ENCODE results near the gene TREML2. TPM values are rescaled to one million over a fixed set of nuclear protein-coding genes. Genes with fewer than 3 reads are reported as not detected.

Gene TREML2
- total RNA-seq, 2 donors from 2014 or later = 0.12 TPM; not detected in 1

- Histone ChIP-seq H3K36me3 (no peaks in the 10 kb centered on the region), H3K9me3 (no peaks in the 10 kb centered on the region), H3K4me3 (no peak overlapping the region), H3K4me1 (no peaks in the 10 kb centered on the region), H3K27ac (no peak overlapping the region), H3K27me3 (no peaks in the 10 kb centered on the region)
- no peak for DNase-seq (ENCODE audit: low spot score)
- TF ChIP-seq CTCF (IDR thresholded peaks at IDR 0.05) = no peak
These were observed 21.8 kb downstream of the TREML2 start for GRCh38 chr6:41179163-41179562.

GRCh38 chr6:41177695-41178094 lies 23.3 kb downstream of the TREML2 start:
- TF ChIP-seq CTCF (IDR thresholded peaks at IDR 0.05) = no peak
- Histone ChIP-seq H3K4me1 (no peaks in the 10 kb centered on the region), H3K9me3 (no peaks in the 10 kb centered on the region), H3K27me3 (no peaks in the 10 kb centered on the region), H3K4me3 (no peak overlapping the region), H3K36me3 (no peaks in the 10 kb centered on the region), H3K27ac (no peak overlapping the region)
- no peak for DNase-seq (ENCODE audit: low spot score)

GRCh38 chr6:41177287-41177686 lies 23.7 kb downstream of the TREML2 start:
- Histone ChIP-seq H3K36me3 (no peaks in the 10 kb centered on the region), H3K27ac (no peak overlapping the region), H3K4me1 (no peaks in the 10 kb centered on the region), H3K9me3 (no peaks in the 10 kb centered on the region), H3K27me3 (no peaks in the 10 kb centered on the region), H3K4me3 (no peak overlapping the region)
- TF ChIP-seq CTCF (IDR thresholded peaks at IDR 0.05) = no peak
- DNase-seq (ENCODE audit: low spot score) = no peak

- no peak for DNase-seq (ENCODE audit: low spot score)
- Histone ChIP-seq H3K27ac (no peak overlapping the region), H3K36me3 (no peaks in the 10 kb centered on the region), H3K9me3 (no peaks in the 10 kb centered on the region), H3K4me3 (no peak overlapping the region), H3K4me1 (no peaks in the 10 kb centered on the region), H3K27me3 (no peaks in the 10 kb centered on the region)
- TF ChIP-seq CTCF (IDR thresholded peaks at IDR 0.05) = no peak
These were observed 24.8 kb downstream of the TREML2 start for GRCh38 chr6:41176189-41176588.

- Histone ChIP-seq H3K36me3 (no peaks in the 10 kb centered on the region), H3K9me3 (no peaks in the 10 kb centered on the region), H3K4me1 (no peaks in the 10 kb centered on the region), H3K27me3 (no peaks in the 10 kb centered on the region), H3K27ac (no peak overlapping the region), H3K4me3 (no peak overlapping the region)
- TF ChIP-seq CTCF (IDR thresholded peaks at IDR 0.05) = no peak
- no peak for DNase-seq (ENCODE audit: low spot score)
These were observed 25.9 kb downstream of the TREML2 start for GRCh38 chr6:41175084-41175483.

GRCh38 chr6:41174610-41175009 lies 26.3 kb downstream of the TREML2 start:
- H3K36me3 ChIP-seq = no peaks in the 10 kb centered on the region
- H3K4me3 ChIP-seq = no peak overlapping the region
- H3K27ac ChIP-seq = no peak overlapping the region
- TF ChIP-seq CTCF (IDR thresholded peaks at IDR 0.05) = no peak
- no peaks in the 10 kb centered on the region for H3K9me3 ChIP-seq
- no peaks in the 10 kb centered on the region for H3K27me3 ChIP-seq
- DNase-seq (ENCODE audit: low spot score) = no peak
- H3K4me1 ChIP-seq = no peaks in the 10 kb centered on the region
